Epithelial cell of proximal tubule (primary cell): ENCODE data around the gene CDC25B. TPM values are rescaled to one million over a fixed set of nuclear protein-coding genes. Genes with fewer than 3 reads are reported as not detected.

ENCODE experiments used
- DNase-seq: peaks from one replicate; pipeline ENCODE4 v3.0.0-alpha.2; 2011; ENCODE audit warnings: low read depth
- H3K4me3 ChIP-seq: 2 replicates; pipeline ENCODE4 v1.5.1; 2011; ENCODE audit warnings: low read depth, mild to moderate bottlenecking, low read length
- total RNA-seq: library from RNA; depleted of rRNA; stranded (reverse); fragments of >200 nt; gene quantifications from 2 replicates; pipeline ENCODE4 v1.2.3, GENCODE V29; 2015
- TF ChIP-seq, protein P1 (sequence below): conservative IDR thresholded peaks from 2 replicates; pipeline ENCODE4 v1.5.1; 2012; ENCODE audit warnings: low read depth, mild to moderate bottlenecking, low read length

The CDC25B gene
- total RNA-seq, 1 donor from 2014 or later: 46.6 TPM

GRCh38 chr20:3804254-3804751 is 8.2 kb downstream of the CDC25B start:
- no peak for DNase-seq
- TF ChIP-seq, protein P1, sequence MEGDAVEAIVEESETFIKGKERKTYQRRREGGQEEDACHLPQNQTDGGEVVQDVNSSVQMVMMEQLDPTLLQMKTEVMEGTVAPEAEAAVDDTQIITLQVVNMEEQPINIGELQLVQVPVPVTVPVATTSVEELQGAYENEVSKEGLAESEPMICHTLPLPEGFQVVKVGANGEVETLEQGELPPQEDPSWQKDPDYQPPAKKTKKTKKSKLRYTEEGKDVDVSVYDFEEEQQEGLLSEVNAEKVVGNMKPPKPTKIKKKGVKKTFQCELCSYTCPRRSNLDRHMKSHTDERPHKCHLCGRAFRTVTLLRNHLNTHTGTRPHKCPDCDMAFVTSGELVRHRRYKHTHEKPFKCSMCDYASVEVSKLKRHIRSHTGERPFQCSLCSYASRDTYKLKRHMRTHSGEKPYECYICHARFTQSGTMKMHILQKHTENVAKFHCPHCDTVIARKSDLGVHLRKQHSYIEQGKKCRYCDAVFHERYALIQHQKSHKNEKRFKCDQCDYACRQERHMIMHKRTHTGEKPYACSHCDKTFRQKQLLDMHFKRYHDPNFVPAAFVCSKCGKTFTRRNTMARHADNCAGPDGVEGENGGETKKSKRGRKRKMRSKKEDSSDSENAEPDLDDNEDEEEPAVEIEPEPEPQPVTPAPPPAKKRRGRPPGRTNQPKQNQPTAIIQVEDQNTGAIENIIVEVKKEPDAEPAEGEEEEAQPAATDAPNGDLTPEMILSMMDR: no peak
- H3K4me3 ChIP-seq: no peak overlapping the region

- H3K4me3 ChIP-seq: no peak overlapping the region
- TF ChIP-seq, protein P1: no peak
- DNase-seq: no peak
These were observed 8.7 kb downstream of the CDC25B start for GRCh38 chr20:3804781-3805180.

- TF ChIP-seq, protein P1: no peak
- peak overlapping the region; percentile 1 for H3K4me3 ChIP-seq
- no peak for DNase-seq
These were observed 12.4 kb downstream of the CDC25B start for GRCh38 chr20:3808544-3808943.

DNA sequence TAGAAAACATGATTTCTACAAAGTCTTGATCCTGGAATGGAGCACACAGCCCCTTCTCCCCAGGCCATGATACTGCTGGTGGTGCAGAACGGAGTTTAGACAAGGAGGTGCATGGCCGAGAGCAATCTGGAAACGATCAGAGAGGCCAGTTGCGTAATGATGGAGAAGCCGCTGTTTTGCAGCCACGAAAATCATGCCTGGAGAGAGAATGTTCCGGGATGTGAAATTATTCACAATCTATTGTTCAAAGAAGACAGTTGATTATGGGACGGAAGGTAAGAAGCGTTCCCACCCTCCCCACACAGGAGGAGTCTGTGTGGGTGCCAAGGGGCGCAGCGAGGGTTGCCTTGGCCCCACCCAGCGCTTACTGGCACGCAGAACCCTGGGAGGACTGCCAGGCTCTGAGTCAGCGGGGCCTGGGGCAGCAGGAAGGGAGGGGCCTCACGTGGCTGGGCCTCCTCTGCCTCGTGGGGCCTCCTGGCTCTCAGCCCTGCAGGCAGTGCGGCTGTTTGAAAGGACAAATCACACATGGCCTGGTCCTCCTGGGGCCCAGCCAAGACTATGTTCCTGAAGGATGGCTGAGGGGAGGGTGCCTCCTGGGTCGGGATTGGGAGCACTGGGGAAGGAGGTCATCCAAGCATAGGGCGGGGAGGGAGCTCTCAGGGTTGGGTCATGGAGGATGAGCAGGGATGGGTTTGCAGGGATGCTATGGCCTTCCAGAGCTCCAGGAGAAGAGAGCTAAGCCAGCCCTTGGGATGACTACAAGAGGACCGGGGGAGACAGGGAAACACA is 15.6 kb downstream of the CDC25B start:
- H3K4me3 ChIP-seq: peak overlapping the region; percentile 43
- DNase-seq: peak; percentile 90
- TF ChIP-seq, protein P1: no peak

DNA sequence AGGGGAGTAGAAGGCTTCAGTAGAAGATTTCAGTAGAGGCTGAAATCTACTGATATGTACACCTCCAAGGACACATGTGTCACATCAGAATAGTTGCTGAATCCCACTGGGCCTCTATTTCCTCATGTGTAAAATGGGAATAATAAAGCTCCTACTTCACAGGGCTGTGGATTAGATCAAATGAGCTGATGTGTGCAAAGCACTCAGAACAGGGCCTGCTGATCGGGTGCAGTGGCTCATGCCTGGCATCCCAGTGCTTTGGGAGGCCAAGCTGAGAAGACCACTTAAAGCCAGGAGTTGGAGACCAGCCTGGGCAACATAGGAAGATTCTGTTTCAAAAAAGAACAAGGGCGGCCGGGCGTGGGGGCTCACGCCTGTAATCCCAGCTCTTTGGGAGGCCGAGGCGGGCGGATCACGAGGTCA is 16.2 kb downstream of the CDC25B start:
- TF ChIP-seq, protein P1: no peak
- no peak overlapping the region for H3K4me3 ChIP-seq
- no peak for DNase-seq

GRCh38 chr20:3812975-3813847 is 17.1 kb downstream of the CDC25B start:
- DNase-seq: no peak
- H3K4me3 ChIP-seq: no peak overlapping the region
- TF ChIP-seq, protein P1: no peak
